RWPE1 (cell line): ENCODE results near the gene SV2B.

Experiments
- CTCF ChIA-PET: fragments of 350-600 bp; sonication (Branson Sonifier 250); formaldehyde crosslinking; extraction: SDS; loops from one replicate; lab custom pipeline; 2021; lab: Yijun Ruan, JAX
- POLR2A ChIA-PET: fragments of 400-600 bp; formaldehyde crosslinking; extraction: SDS; loops from one replicate; lab custom pipeline; 2020; ENCODE audit warnings: antibody characterized with exemption; ENCODE audit not compliant: low non-redundant PET; lab: Yijun Ruan, JAX
- DNase-seq: peaks from one replicate; pipeline ENCODE4 v3.0.0; 2012; ENCODE audit warnings: low spot score
- H3K27ac ChIP-seq: fragments of 450-650 bp; 2 replicates; pipeline ENCODE4 v1.5.1; 2017
- TF ChIP-seq, protein P1 (sequence below): fragments of 450-650 bp; conservative IDR thresholded peaks from 2 replicates; pipeline ENCODE4 v1.5.1; 2017; ENCODE audit warnings: low read depth, mild to moderate bottlenecking

SV2B gene

GRCh38 chr15:91346259-91346658, 246.2 kb downstream of the SV2B start:
- ChIA-PET CTCF (no interaction called here), POLR2A (no interaction called here)
- TF ChIP-seq, protein P1, sequence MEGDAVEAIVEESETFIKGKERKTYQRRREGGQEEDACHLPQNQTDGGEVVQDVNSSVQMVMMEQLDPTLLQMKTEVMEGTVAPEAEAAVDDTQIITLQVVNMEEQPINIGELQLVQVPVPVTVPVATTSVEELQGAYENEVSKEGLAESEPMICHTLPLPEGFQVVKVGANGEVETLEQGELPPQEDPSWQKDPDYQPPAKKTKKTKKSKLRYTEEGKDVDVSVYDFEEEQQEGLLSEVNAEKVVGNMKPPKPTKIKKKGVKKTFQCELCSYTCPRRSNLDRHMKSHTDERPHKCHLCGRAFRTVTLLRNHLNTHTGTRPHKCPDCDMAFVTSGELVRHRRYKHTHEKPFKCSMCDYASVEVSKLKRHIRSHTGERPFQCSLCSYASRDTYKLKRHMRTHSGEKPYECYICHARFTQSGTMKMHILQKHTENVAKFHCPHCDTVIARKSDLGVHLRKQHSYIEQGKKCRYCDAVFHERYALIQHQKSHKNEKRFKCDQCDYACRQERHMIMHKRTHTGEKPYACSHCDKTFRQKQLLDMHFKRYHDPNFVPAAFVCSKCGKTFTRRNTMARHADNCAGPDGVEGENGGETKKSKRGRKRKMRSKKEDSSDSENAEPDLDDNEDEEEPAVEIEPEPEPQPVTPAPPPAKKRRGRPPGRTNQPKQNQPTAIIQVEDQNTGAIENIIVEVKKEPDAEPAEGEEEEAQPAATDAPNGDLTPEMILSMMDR = no peak

DNA sequence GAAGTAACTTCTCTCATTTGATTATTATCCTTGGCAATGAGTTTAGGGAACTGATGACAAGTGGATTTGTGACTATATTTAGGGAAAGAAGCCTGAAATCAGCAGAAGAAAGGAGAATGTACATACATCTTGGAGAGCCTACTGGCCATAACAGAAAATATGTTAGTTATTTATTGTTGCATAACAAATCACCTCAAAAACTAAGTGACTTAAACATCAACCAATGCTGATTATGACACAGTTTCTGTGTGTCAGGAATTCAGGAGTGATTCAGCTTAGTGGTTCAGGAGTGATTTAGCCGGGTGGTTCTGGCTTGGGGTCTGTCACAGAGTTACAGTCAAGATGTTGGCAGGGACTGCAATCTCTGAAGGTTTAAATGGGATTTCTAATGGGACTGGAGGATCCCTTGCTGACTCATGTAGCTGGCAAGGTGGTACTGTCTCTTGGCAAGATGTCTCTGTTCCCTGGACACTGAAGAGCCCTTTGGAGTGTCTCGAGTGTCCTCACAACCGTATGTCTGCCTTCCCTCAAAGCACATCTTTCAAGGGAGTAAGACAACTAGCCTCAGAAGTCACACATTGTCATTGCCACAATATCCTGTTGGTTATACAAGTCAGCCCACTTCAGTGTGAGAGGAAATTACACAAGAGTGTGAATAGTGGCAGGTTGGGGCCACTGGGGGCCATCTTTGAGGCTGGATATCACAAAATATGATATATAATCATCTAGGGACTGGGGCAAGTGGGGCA, 248.9 kb downstream of the SV2B start:
- no peak for DNase-seq
- TF ChIP-seq, protein P1 = no peak
- ChIA-PET POLR2A (no interaction called here), CTCF (no interaction called here)
- no peak overlapping the region for H3K27ac ChIP-seq

More at GRCh38 chr15:91346259-91346658, 246.2 kb downstream of the SV2B start:
- H3K27ac ChIP-seq = no peak overlapping the region
- no peak for DNase-seq
